Measurements from ENCODE around the gene TMEM154.

The TMEM154 gene

GRCh38 chr4:152644130-152644529, 35.7 kb downstream of the TMEM154 start:
- Mint-ChIP-seq H3K27ac (peak overlapping the region; percentile 74), H3K4me3 (peak overlapping the region; percentile 57), H3K9me3 (no peaks in the 10 kb centered on the region), H3K4me1 (ENCODE audit: low read depth) (peaks cover 58% of the 10 kb centered on the region), H3K36me3 (ENCODE audit: low read depth) (no peaks in the 10 kb centered on the region), H3K27me3 (no peaks in the 10 kb centered on the region)
- intact Hi-C loops (cut with micrococcal nuclease): loop anchor here (5.0 to 10.0 kb wide), 3 partner anchors 61 to 237 kb away; no protein-coding TSS in a partner anchor

GRCh38 chr4:152643153-152644035, 36.4 kb downstream of the TMEM154 start:
- Mint-ChIP-seq H3K36me3 (ENCODE audit: low read depth) (no peaks in the 10 kb centered on the region), H3K4me1 (ENCODE audit: low read depth) (peaks cover 58% of the 10 kb centered on the region), H3K9me3 (no peaks in the 10 kb centered on the region), H3K27ac (peak overlapping the region; percentile 74), H3K27me3 (no peaks in the 10 kb centered on the region), H3K4me3 (peak overlapping the region; percentile 57)
- intact Hi-C loops (cut with micrococcal nuclease): loop anchor here (2.0 to 10.0 kb wide), 4 partner anchors 61 to 236 kb away; partner anchors contain the start of gene FBXW7

GRCh38 chr4:152640058-152640921, 39.5 kb downstream of the TMEM154 start:
- no peaks in the 10 kb centered on the region for H3K9me3 Mint-ChIP-seq
- peaks cover 68% of the 10 kb centered on the region for H3K4me1 Mint-ChIP-seq (ENCODE audit: low read depth)
- peak overlapping the region; percentile 24 for H3K27ac Mint-ChIP-seq
- no peak overlapping the region for H3K4me3 Mint-ChIP-seq
- intact Hi-C loops (cut with micrococcal nuclease): loop anchor here (1.0 to 10.0 kb wide), 5 partner anchors 65 to 233 kb away; no protein-coding TSS in a partner anchor
- no peaks in the 10 kb centered on the region for H3K36me3 Mint-ChIP-seq (ENCODE audit: low read depth)
- H3K27me3 Mint-ChIP-seq: no peaks in the 10 kb centered on the region

GRCh38 chr4:152635851-152636250, 43.9 kb downstream of the TMEM154 start:
- Mint-ChIP-seq H3K27ac (peak overlapping the region; percentile 69), H3K27me3 (no peaks in the 10 kb centered on the region), H3K4me3 (peak overlapping the region; percentile 0), H3K9me3 (no peaks in the 10 kb centered on the region), H3K4me1 (ENCODE audit: low read depth) (peaks cover 45% of the 10 kb centered on the region), H3K36me3 (ENCODE audit: low read depth) (peaks cover 8% of the 10 kb centered on the region)
- intact Hi-C loops (cut with micrococcal nuclease): loop anchor here (10.0 kb wide), 1 partner anchor 61 kb away; no protein-coding TSS in a partner anchor

GRCh38 chr4:152634110-152634760, 45.6 kb downstream of the TMEM154 start:
- no peaks in the 10 kb centered on the region for H3K9me3 Mint-ChIP-seq
- H3K4me1 Mint-ChIP-seq (ENCODE audit: low read depth): peaks cover 29% of the 10 kb centered on the region
- no peak overlapping the region for H3K4me3 Mint-ChIP-seq
- no peaks in the 10 kb centered on the region for H3K27me3 Mint-ChIP-seq
- no peak overlapping the region for H3K27ac Mint-ChIP-seq
- peaks cover 16% of the 10 kb centered on the region for H3K36me3 Mint-ChIP-seq (ENCODE audit: low read depth)
- intact Hi-C loops (cut with micrococcal nuclease): loop anchor here (10.0 kb wide), 1 partner anchor 59 kb away; no protein-coding TSS in a partner anchor

- H3K9me3 Mint-ChIP-seq: no peaks in the 10 kb centered on the region
- H3K4me3 Mint-ChIP-seq: no peak overlapping the region
- H3K27ac Mint-ChIP-seq: no peak overlapping the region
- H3K27me3 Mint-ChIP-seq: no peaks in the 10 kb centered on the region
- H3K4me1 Mint-ChIP-seq (ENCODE audit: low read depth): peaks cover 25% of the 10 kb centered on the region
- intact Hi-C loops (cut with micrococcal nuclease): loop anchor here (10.0 kb wide), 1 partner anchor 58 kb away; no protein-coding TSS in a partner anchor
- peaks cover 21% of the 10 kb centered on the region for H3K36me3 Mint-ChIP-seq (ENCODE audit: low read depth)
Measured at GRCh38 chr4:152633118-152633517, 46.7 kb downstream of the TMEM154 start.

- intact Hi-C loops (cut with micrococcal nuclease): loop anchor here (10.0 kb wide), 1 partner anchor 56 kb away; no protein-coding TSS in a partner anchor
- H3K4me3 Mint-ChIP-seq: no peak overlapping the region
- H3K36me3 Mint-ChIP-seq (ENCODE audit: low read depth): peaks cover 34% of the 10 kb centered on the region
- no peaks in the 10 kb centered on the region for H3K9me3 Mint-ChIP-seq
- no peaks in the 10 kb centered on the region for H3K27me3 Mint-ChIP-seq
- peaks cover 11% of the 10 kb centered on the region for H3K4me1 Mint-ChIP-seq (ENCODE audit: low read depth)
- no peak overlapping the region for H3K27ac Mint-ChIP-seq
Measured at GRCh38 chr4:152630324-152630723, 49.5 kb downstream of the TMEM154 start.

- Mint-ChIP-seq H3K36me3 (ENCODE audit: low read depth) (peaks cover 34% of the 10 kb centered on the region), H3K27me3 (no peaks in the 10 kb centered on the region), H3K27ac (no peak overlapping the region), H3K4me1 (ENCODE audit: low read depth) (peaks cover 11% of the 10 kb centered on the region), H3K9me3 (no peaks in the 10 kb centered on the region), H3K4me3 (no peak overlapping the region)
- intact Hi-C loops (cut with micrococcal nuclease): loop anchor here (10.0 kb wide), 1 partner anchor 55 kb away; no protein-coding TSS in a partner anchor
Measured at GRCh38 chr4:152629908-152630307, 49.9 kb downstream of the TMEM154 start.

GRCh38 chr4:152628128-152628527, 51.7 kb downstream of the TMEM154 start:
- intact Hi-C loops (cut with micrococcal nuclease): no loop called here
- Mint-ChIP-seq H3K27me3 (no peaks in the 10 kb centered on the region), H3K36me3 (ENCODE audit: low read depth) (peaks cover 34% of the 10 kb centered on the region)

GRCh38 chr4:152626790-152627189, 53.0 kb downstream of the TMEM154 start:
- H3K36me3 Mint-ChIP-seq (ENCODE audit: low read depth): peaks cover 26% of the 10 kb centered on the region
- peaks cover 5% of the 10 kb centered on the region for H3K4me1 Mint-ChIP-seq (ENCODE audit: low read depth)
- H3K9me3 Mint-ChIP-seq: no peaks in the 10 kb centered on the region
- no peaks in the 10 kb centered on the region for H3K27me3 Mint-ChIP-seq
- no peak overlapping the region for H3K4me3 Mint-ChIP-seq
- H3K27ac Mint-ChIP-seq: no peak overlapping the region
- intact Hi-C loops (cut with micrococcal nuclease): no loop called here

More at GRCh38 chr4:152628128-152628527, 51.7 kb downstream of the TMEM154 start:
- no peaks in the 10 kb centered on the region for H3K9me3 Mint-ChIP-seq
- no peak overlapping the region for H3K4me3 Mint-ChIP-seq
- H3K4me1 Mint-ChIP-seq (ENCODE audit: low read depth): peaks cover 5% of the 10 kb centered on the region
- no peak overlapping the region for H3K27ac Mint-ChIP-seq

GRCh38 chr4:152620915-152621314, 58.9 kb downstream of the TMEM154 start:
- no peak overlapping the region for H3K4me3 Mint-ChIP-seq
- no peaks in the 10 kb centered on the region for H3K36me3 Mint-ChIP-seq (ENCODE audit: low read depth)
- H3K9me3 Mint-ChIP-seq: no peaks in the 10 kb centered on the region
- no peaks in the 10 kb centered on the region for H3K4me1 Mint-ChIP-seq (ENCODE audit: low read depth)
- no peaks in the 10 kb centered on the region for H3K27me3 Mint-ChIP-seq
- H3K27ac Mint-ChIP-seq: no peak overlapping the region
- intact Hi-C loops (cut with micrococcal nuclease): no loop called here

GRCh38 chr4:152620218-152620617, 59.6 kb downstream of the TMEM154 start:
- intact Hi-C loops (cut with micrococcal nuclease): no loop called here
- Mint-ChIP-seq H3K36me3 (ENCODE audit: low read depth) (no peaks in the 10 kb centered on the region), H3K4me3 (no peak overlapping the region), H3K27ac (no peak overlapping the region), H3K27me3 (peaks cover 2% of the 10 kb centered on the region), H3K4me1 (ENCODE audit: low read depth) (no peaks in the 10 kb centered on the region), H3K9me3 (no peaks in the 10 kb centered on the region)

GRCh38 chr4:152619556-152619955, 60.2 kb downstream of the TMEM154 start:
- H3K4me3 Mint-ChIP-seq: no peak overlapping the region
- H3K9me3 Mint-ChIP-seq: no peaks in the 10 kb centered on the region
- peaks cover 2% of the 10 kb centered on the region for H3K4me1 Mint-ChIP-seq (ENCODE audit: low read depth)
- intact Hi-C loops (cut with micrococcal nuclease): no loop called here
- peaks cover 2% of the 10 kb centered on the region for H3K27me3 Mint-ChIP-seq
- H3K36me3 Mint-ChIP-seq (ENCODE audit: low read depth): no peaks in the 10 kb centered on the region
- H3K27ac Mint-ChIP-seq: no peak overlapping the region
